Measurements from ENCODE around the gene CTRB2.

CTRB2 gene

DNA sequence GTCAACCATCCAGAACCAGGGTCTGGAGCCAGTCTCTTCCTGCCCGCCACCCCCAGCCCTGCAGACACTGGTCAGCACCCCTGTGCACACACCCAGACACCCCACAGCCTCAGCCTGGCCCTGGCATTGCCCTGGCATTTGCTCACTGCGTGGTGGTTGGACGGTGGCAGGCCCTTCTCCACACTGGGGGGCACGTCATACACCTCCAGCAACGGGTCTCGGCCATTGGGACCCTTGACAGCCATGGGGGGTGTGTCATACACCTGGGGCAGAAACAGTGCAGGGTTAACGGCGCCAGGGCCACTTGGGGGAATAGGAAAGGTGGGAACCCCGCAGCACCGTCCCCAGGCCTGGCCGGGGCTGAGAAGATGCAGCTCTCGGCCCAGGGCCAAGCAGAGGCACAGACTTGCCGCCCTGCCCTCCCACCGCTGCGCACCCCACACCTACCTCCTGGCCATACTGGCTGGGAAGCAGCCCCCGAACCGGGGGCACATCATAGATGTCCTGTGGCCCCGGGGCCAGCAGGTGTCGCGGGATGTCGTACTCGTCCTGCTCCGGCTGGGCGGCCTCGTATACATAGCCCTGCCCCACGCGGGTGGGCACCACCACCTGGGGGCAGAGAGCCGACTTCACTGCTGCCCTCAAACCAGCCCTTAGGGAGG lies 29.9 kb upstream of the CTRB2 start:
- no peak for DNase-seq
- H3K4me1 ChIP-seq (ENCODE audit: control extremely low read depth in 1 of 4, control insufficient read depth in 4 of 4, insufficient read depth in 4 of 4, low read length in 3 of 4) = no peaks in the 10 kb centered on the region
- no peaks in the 10 kb centered on the region for H3K36me3 ChIP-seq (ENCODE audit: control insufficient read depth in 4 of 4, insufficient read depth in 4 of 4, low read length in 3 of 4)
- H3K4me3 ChIP-seq (ENCODE audit: control insufficient read depth in 1 of 7, extremely low read depth in 1 of 7, insufficient read depth in 4 of 7, low read depth in 2 of 7, low read length in 6 of 7) = no peak overlapping the region
- H3K9me3 ChIP-seq (ENCODE audit: control extremely low read depth in 1 of 5, control insufficient read depth in 4 of 5, insufficient read depth in 2 of 5, low read depth in 1 of 5, low read length in 4 of 5) = no peaks in the 10 kb centered on the region
- 91% methylated on average over 12 of the region's 28 CpGs for WGBS (ENCODE audit: insufficient coverage)
- peaks cover 0 to 92% (median 13%) of the 10 kb centered on the region in 5 experiments for H3K27me3 ChIP-seq (replicated peaks in 2 of 5; ENCODE audit: control insufficient read depth in 4 of 5, insufficient read depth in 5 of 5, low read length in 4 of 5)
- POLR2A ChIA-PET = no interaction called here
- no peak overlapping the region for H3K27ac ChIP-seq (ENCODE audit: insufficient read depth in 1 of 2, low read depth in 1 of 2, low read length in 2 of 2, poor library complexity in 1 of 2, severe bottlenecking in 2 of 2)
- CTCF ChIA-PET = interaction anchor here (0.8 to 4.7 kb wide), 4 partner anchors 27 to 166 kb away, joined by 3 to 30 read pairs (median 4); no protein-coding TSS in a partner anchor

DNA sequence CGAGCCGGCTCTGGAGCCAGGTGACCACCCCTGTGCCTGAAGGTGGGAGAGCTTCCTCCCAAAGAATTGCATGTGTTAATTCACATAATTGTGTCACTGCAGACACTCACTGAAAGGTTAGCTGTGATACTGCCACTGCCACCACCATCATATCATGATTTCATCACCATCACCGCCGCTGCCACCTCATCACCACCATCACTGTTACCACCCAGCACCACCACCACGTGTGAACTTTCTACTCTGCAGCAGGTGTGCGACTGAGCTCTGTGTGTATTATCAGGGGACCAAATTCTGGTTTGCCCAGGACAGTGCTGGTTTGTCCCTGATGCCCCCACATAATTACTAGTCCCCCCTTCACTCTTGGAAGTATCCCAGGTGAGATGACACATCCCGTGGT lies 29.3 kb upstream of the CTRB2 start:
- POLR2A ChIA-PET = no interaction called here

DNA sequence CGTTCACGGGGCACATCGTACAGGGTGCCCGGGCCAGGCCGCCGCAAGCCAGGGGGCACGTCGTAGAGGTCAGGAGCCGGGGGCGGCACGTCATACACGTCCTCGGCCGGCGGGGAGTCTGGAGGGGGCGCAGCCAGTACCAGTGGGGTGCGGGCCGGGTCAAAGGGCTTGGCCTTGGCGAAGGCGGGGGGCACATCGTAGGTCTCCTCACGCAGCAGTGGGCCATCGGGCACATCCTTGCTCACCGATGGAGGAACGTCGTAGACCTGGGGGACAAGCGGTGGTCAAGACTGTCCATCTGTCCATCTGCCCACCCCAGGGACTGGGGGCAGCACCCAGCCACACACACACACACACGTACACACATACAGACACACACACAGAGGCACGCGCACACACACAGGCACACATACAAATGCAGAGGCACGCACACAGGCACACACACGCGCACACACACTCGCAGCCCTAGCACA lies 28.8 kb upstream of the CTRB2 start:
- CTCF ChIA-PET = interaction anchor here (0.8 to 6.0 kb wide), 6 partner anchors 90 to 167 kb away, joined by 3 to 33 read pairs (median 12); no protein-coding TSS in a partner anchor
- H3K27me3 ChIP-seq (replicated peaks in 2 of 5; ENCODE audit: control insufficient read depth in 4 of 5, insufficient read depth in 5 of 5, low read length in 4 of 5) = peaks cover 0 to 89% (median 15%) of the 10 kb centered on the region in 5 experiments
- H3K4me3 ChIP-seq (ENCODE audit: control insufficient read depth in 1 of 7, extremely low read depth in 1 of 7, insufficient read depth in 4 of 7, low read depth in 2 of 7, low read length in 6 of 7) = no peak overlapping the region
- DNase-seq = no peak
- H3K9me3 ChIP-seq (ENCODE audit: control extremely low read depth in 1 of 5, control insufficient read depth in 4 of 5, insufficient read depth in 2 of 5, low read depth in 1 of 5, low read length in 4 of 5) = no peaks in the 10 kb centered on the region
- POLR2A ChIA-PET = no interaction called here
- 96% methylated on average over 28 of the region's 34 CpGs for WGBS (ENCODE audit: insufficient coverage)
- H3K4me1 ChIP-seq (ENCODE audit: control extremely low read depth in 1 of 4, control insufficient read depth in 4 of 4, insufficient read depth in 4 of 4, low read length in 3 of 4) = no peaks in the 10 kb centered on the region
- H3K27ac ChIP-seq (ENCODE audit: insufficient read depth in 1 of 2, low read depth in 1 of 2, low read length in 2 of 2, poor library complexity in 1 of 2, severe bottlenecking in 2 of 2) = no peak overlapping the region
- no peaks in the 10 kb centered on the region for H3K36me3 ChIP-seq (ENCODE audit: control insufficient read depth in 4 of 4, insufficient read depth in 4 of 4, low read length in 3 of 4)

More for the DNA sequence above, 29.3 kb upstream of the CTRB2 start:
- no peaks in the 10 kb centered on the region for H3K9me3 ChIP-seq (ENCODE audit: control extremely low read depth in 1 of 5, control insufficient read depth in 4 of 5, insufficient read depth in 2 of 5, low read depth in 1 of 5, low read length in 4 of 5)
- no peak overlapping the region for H3K27ac ChIP-seq (ENCODE audit: insufficient read depth in 1 of 2, low read depth in 1 of 2, low read length in 2 of 2, poor library complexity in 1 of 2, severe bottlenecking in 2 of 2)
- 93% methylated on average over 7 of the region's 7 CpGs for WGBS (ENCODE audit: insufficient coverage)
- no peaks in the 10 kb centered on the region for H3K4me1 ChIP-seq (ENCODE audit: control extremely low read depth in 1 of 4, control insufficient read depth in 4 of 4, insufficient read depth in 4 of 4, low read length in 3 of 4)
- CTCF ChIA-PET = interaction anchor here (0.8 to 6.0 kb wide), 4 partner anchors 123 to 167 kb away, joined by 3 to 33 read pairs (median 17); no protein-coding TSS in a partner anchor
- peaks cover 0 to 89% (median 15%) of the 10 kb centered on the region in 5 experiments for H3K27me3 ChIP-seq (replicated peaks in 2 of 5; ENCODE audit: control insufficient read depth in 4 of 5, insufficient read depth in 5 of 5, low read length in 4 of 5)
- no peaks in the 10 kb centered on the region for H3K36me3 ChIP-seq (ENCODE audit: control insufficient read depth in 4 of 4, insufficient read depth in 4 of 4, low read length in 3 of 4)
- no peak overlapping the region for H3K4me3 ChIP-seq (ENCODE audit: control insufficient read depth in 1 of 7, extremely low read depth in 1 of 7, insufficient read depth in 4 of 7, low read depth in 2 of 7, low read length in 6 of 7)
- DNase-seq = no peak

DNA sequence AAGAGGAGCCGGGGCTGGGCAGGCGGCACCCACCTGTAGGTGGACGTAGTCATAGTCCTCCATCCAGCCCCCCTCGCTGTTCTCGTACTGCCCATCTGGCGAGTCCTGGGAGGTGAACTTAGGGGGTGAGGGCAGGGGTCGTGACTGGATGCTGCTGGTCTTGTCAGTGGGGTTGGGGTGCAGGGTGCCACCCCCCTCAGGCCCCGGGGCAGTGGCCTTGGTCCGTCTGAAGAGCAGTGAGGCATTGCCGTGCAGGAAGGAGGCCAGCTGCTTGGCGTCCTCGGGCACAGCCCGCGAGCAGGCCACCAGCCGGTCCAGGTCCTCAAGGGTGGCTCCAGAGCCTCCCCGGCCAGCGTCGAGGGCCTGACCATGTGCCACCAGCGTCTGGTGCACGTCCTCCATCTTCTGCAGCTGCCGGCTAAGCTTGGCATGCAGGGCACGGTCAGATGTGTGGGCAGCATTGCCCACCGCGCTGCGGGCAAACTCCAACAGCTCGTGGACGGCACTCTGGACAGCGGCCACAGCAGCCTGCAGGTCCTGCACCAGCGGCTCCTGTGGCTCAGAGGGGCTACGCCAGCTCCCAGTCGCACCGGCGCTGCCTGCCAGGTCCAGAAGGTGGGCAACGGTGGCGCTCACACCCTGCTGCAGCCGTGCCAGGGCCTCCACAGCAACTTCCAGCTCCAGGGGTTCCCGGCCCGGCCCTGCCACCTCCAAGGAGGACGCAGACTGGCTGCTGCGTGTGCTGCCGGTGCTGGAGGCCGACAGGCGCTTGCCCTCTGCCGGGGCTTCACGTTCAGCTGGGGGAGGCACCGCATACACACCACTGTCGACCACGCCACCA lies 28.1 kb upstream of the CTRB2 start:
- 95% methylated on average over 47 of the region's 48 CpGs for WGBS (ENCODE audit: insufficient coverage)
- CTCF ChIA-PET = interaction anchor here (1.0 to 6.0 kb wide), 14 partner anchors 28 to 168 kb away, joined by 3 to 33 read pairs (median 7); partner anchors contain the start of gene CTRB2
- POLR2A ChIA-PET = interaction anchor here (0.7 kb wide), 1 partner anchor 38 kb away, joined by 3 read pairs; no protein-coding TSS in a partner anchor

DNA sequence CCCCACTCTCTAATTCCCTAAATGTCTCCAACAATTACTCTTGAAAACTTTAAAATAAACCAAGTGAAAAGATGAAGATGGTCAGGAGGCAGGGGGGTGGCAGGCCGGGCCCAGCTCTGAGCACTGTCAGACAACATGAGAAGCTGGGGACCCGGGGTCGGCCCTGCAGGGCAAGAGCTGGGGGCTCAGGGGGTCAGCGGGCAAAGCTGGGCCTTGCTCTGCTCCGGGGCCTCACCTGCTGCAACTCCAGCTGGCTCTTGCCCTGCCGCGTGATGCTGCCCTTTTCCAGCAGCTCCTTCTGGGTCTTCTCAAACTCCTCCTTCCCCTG lies 26.6 kb upstream of the CTRB2 start:
- Histone ChIP-seq H3K9me3 (ENCODE audit: control extremely low read depth in 1 of 5, control insufficient read depth in 4 of 5, insufficient read depth in 2 of 5, low read depth in 1 of 5, low read length in 4 of 5) (no peaks in the 10 kb centered on the region), H3K4me1 (ENCODE audit: control extremely low read depth in 1 of 4, control insufficient read depth in 4 of 4, insufficient read depth in 4 of 4, low read length in 3 of 4) (no peaks in the 10 kb centered on the region), H3K36me3 (ENCODE audit: control insufficient read depth in 4 of 4, insufficient read depth in 4 of 4, low read length in 3 of 4) (no peaks in the 10 kb centered on the region), H3K4me3 (ENCODE audit: control insufficient read depth in 1 of 7, extremely low read depth in 1 of 7, insufficient read depth in 4 of 7, low read depth in 2 of 7, low read length in 6 of 7) (no peak overlapping the region), H3K27me3 (replicated peaks in 2 of 5; ENCODE audit: control insufficient read depth in 4 of 5, insufficient read depth in 5 of 5, low read length in 4 of 5) (peaks cover 0 to 88% (median 19%) of the 10 kb centered on the region in 5 experiments), H3K27ac (ENCODE audit: insufficient read depth in 1 of 2, low read depth in 1 of 2, low read length in 2 of 2, poor library complexity in 1 of 2, severe bottlenecking in 2 of 2) (no peak overlapping the region)
- DNase-seq = no peak
- ChIA-PET POLR2A (interaction anchor here (0.7 kb wide), 1 partner anchor 158 kb away, joined by 5 read pairs; no protein-coding TSS in a partner anchor), CTCF (interaction anchor here (0.7 to 6.0 kb wide), 26 partner anchors 9 to 169 kb away, joined by 3 to 33 read pairs (median 5); partner anchors contain the start of gene CTRB2)
- WGBS (ENCODE audit: insufficient coverage) = 82% methylated on average over 7 of the region's 7 CpGs

More for the DNA sequence above, 28.1 kb upstream of the CTRB2 start:
- no peak for DNase-seq
- no peaks in the 10 kb centered on the region for H3K36me3 ChIP-seq (ENCODE audit: control insufficient read depth in 4 of 4, insufficient read depth in 4 of 4, low read length in 3 of 4)
- H3K27me3 ChIP-seq (replicated peaks in 2 of 5; ENCODE audit: control insufficient read depth in 4 of 5, insufficient read depth in 5 of 5, low read length in 4 of 5) = peaks cover 0 to 88% (median 19%) of the 10 kb centered on the region in 5 experiments
- H3K4me3 ChIP-seq (ENCODE audit: control insufficient read depth in 1 of 7, extremely low read depth in 1 of 7, insufficient read depth in 4 of 7, low read depth in 2 of 7, low read length in 6 of 7) = no peak overlapping the region
- H3K27ac ChIP-seq (ENCODE audit: insufficient read depth in 1 of 2, low read depth in 1 of 2, low read length in 2 of 2, poor library complexity in 1 of 2, severe bottlenecking in 2 of 2) = no peak overlapping the region
- no peaks in the 10 kb centered on the region for H3K9me3 ChIP-seq (ENCODE audit: control extremely low read depth in 1 of 5, control insufficient read depth in 4 of 5, insufficient read depth in 2 of 5, low read depth in 1 of 5, low read length in 4 of 5)
- no peaks in the 10 kb centered on the region for H3K4me1 ChIP-seq (ENCODE audit: control extremely low read depth in 1 of 4, control insufficient read depth in 4 of 4, insufficient read depth in 4 of 4, low read length in 3 of 4)

DNA sequence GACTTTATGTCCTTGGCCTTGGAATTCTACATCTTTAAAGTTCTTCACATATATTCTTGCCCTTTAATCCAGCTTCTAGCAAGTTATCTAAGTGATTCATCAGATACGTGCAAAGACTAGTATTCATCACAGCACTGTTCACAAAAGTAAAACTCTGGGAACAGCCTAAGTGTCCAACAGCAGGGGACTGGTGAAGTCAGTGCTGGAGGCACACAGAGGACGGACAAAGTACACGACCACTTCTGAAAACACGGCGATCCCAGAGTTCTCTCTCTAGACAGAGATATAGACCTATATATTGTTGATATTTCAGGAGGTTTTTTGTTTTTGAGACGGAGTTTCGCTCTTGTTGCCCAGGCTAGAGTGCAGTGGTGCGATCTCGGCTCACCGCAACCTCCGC lies 24.6 kb upstream of the CTRB2 start:
- no peaks in the 10 kb centered on the region for H3K9me3 ChIP-seq (ENCODE audit: control extremely low read depth in 1 of 5, control insufficient read depth in 4 of 5, insufficient read depth in 2 of 5, low read depth in 1 of 5, low read length in 4 of 5)
- no peak overlapping the region for H3K27ac ChIP-seq (ENCODE audit: insufficient read depth in 1 of 2, low read depth in 1 of 2, low read length in 2 of 2, poor library complexity in 1 of 2, severe bottlenecking in 2 of 2)
- DNase-seq = no peak
- no peaks in the 10 kb centered on the region for H3K4me1 ChIP-seq (ENCODE audit: control extremely low read depth in 1 of 4, control insufficient read depth in 4 of 4, insufficient read depth in 4 of 4, low read length in 3 of 4)
- POLR2A ChIA-PET = no interaction called here
- H3K36me3 ChIP-seq (ENCODE audit: control insufficient read depth in 4 of 4, insufficient read depth in 4 of 4, low read length in 3 of 4) = no peaks in the 10 kb centered on the region
- H3K27me3 ChIP-seq (replicated peaks in 2 of 5; ENCODE audit: control insufficient read depth in 4 of 5, insufficient read depth in 5 of 5, low read length in 4 of 5) = peaks cover 0 to 88% (median 17%) of the 10 kb centered on the region in 5 experiments
- 94% methylated on average over 3 of the region's 11 CpGs for WGBS (ENCODE audit: insufficient coverage)
- CTCF ChIA-PET = interaction anchor here (3.5 to 6.0 kb wide), 2 partner anchors 156 to 159 kb away, joined by 20 to 33 read pairs; no protein-coding TSS in a partner anchor
- H3K4me3 ChIP-seq (ENCODE audit: control insufficient read depth in 1 of 7, extremely low read depth in 1 of 7, insufficient read depth in 4 of 7, low read depth in 2 of 7, low read length in 6 of 7) = no peak overlapping the region

All from common myeloid progenitor, CD34-positive (primary cell).